DOHH2 (cell line): ENCODE measurements around the gene MGP.

Experiments
- H3F3A ChIP-seq: fragments of 200-600 bp; sonication (generic), shearing (Covaris generic); 2 replicates; pipeline ENCODE4 v1.6.0; 2016; ENCODE audit warnings: antibody characterized with exemption, mild to moderate bottlenecking; ENCODE audit not compliant: control insufficient read depth, insufficient read depth
- H3K27ac ChIP-seq: fragments of 200-600 bp; sonication (generic); 2 replicates; pipeline ENCODE4 v1.5.1; 2014; ENCODE audit warnings: low read depth, mild to moderate bottlenecking, low read length, moderate library complexity
- H3K27me3 ChIP-seq: fragments of 200-600 bp; sonication (generic); 2 replicates; pipeline ENCODE4 v1.6.1; 2014; ENCODE audit warnings: mild to moderate bottlenecking, low read length, mixed read lengths; ENCODE audit not compliant: control insufficient read depth
- H3K36me3 ChIP-seq: fragments of 200-600 bp; sonication (generic); 2 replicates; pipeline ENCODE4 v1.6.1; 2014; ENCODE audit warnings: mild to moderate bottlenecking, low read length, moderate library complexity, mixed read lengths; ENCODE audit not compliant: control insufficient read depth
- H3K4me1 ChIP-seq: fragments of 200-600 bp; sonication (generic); 2 replicates; pipeline ENCODE4 v1.6.1; 2014; ENCODE audit warnings: mild to moderate bottlenecking, low read length, mixed read lengths; ENCODE audit not compliant: control insufficient read depth
- H3K4me2 ChIP-seq: fragments of 200-600 bp; sonication (generic); 2 replicates; pipeline ENCODE4 v1.6.0; 2014; ENCODE audit warnings: mild to moderate bottlenecking, low read length, moderate library complexity
- H3K4me3 ChIP-seq: fragments of 200-600 bp; sonication (generic); 2 replicates; pipeline ENCODE4 v1.5.1; 2014; ENCODE audit warnings: mild to moderate bottlenecking, low read length, mixed read lengths
- H3K79me2 ChIP-seq: fragments of 200-600 bp; sonication (generic); 2 replicates; pipeline ENCODE4 v1.6.1; 2014; ENCODE audit warnings: mild to moderate bottlenecking, low read length, mixed read lengths; ENCODE audit not compliant: control insufficient read depth
- H3K9me2 ChIP-seq: fragments of 200-600 bp; sonication (generic); replicated peaks from 2 replicates; pipeline ENCODE4 v1.6.1; 2014; ENCODE audit warnings: mild to moderate bottlenecking, low read length, mixed read lengths; ENCODE audit not compliant: control insufficient read depth
- H3K9me3 ChIP-seq: fragments of 200-600 bp; sonication (generic); 2 replicates; pipeline ENCODE4 v1.6.1; 2014; ENCODE audit warnings: antibody characterized with exemption, low read length, mixed read lengths; ENCODE audit not compliant: control insufficient read depth, insufficient read depth
- H4K20me1 ChIP-seq: fragments of 200-600 bp; sonication (generic); 2 replicates; pipeline ENCODE4 v1.6.0; 2014; ENCODE audit warnings: low read depth, mild to moderate bottlenecking, antibody characterized with exemption, low read length, moderate library complexity; ENCODE audit not compliant: control insufficient read depth, insufficient read depth
- CTCF ChIP-seq: fragments of 200-600 bp; sonication (generic); IDR thresholded peaks from one replicate; pipeline ENCODE4 v1.5.1; 2014; ENCODE audit warnings: antibody characterized with exemption, mild to moderate bottlenecking, low read depth, low read length; ENCODE audit not compliant: poor library complexity, severe bottlenecking
- EZH2phosphoT487 ChIP-seq: fragments of 200-600 bp; sonication (generic); IDR thresholded peaks from 2 replicates; pipeline ENCODE4 v1.6.1; 2017; ENCODE audit warnings: borderline replicate concordance, mild to moderate bottlenecking, antibody characterized with exemption, low read length, moderate library complexity, mixed read lengths

MGP gene

GRCh38 chr12:14844401-14844800 lies 41.3 kb downstream of the MGP start:
- H3K4me2 ChIP-seq, result no peak overlapping the region
- no peaks in the 10 kb centered on the region for H3K36me3 ChIP-seq
- no peaks in the 10 kb centered on the region for H3K9me2 ChIP-seq
- no peaks in the 10 kb centered on the region for H3K79me2 ChIP-seq
- H3K27me3 ChIP-seq, result no peaks in the 10 kb centered on the region
- H3K27ac ChIP-seq, result no peak overlapping the region
- TF ChIP-seq CTCF, result no peak
- no peak for TF ChIP-seq EZH2phosphoT487
- no peak overlapping the region for H3K4me3 ChIP-seq
- H3K9me3 ChIP-seq, result no peaks in the 10 kb centered on the region
- H4K20me1 ChIP-seq, result no peaks in the 10 kb centered on the region
- H3F3A ChIP-seq, result no peaks in the 10 kb centered on the region
- peaks cover 14% of the 10 kb centered on the region for H3K4me1 ChIP-seq

GRCh38 chr12:14843425-14843887 lies 42.2 kb downstream of the MGP start, which contains the start of gene ART4:
Gene ART4 (minus strand): TSS chr12:14843526. CDS start chr12:14843113, 413 bp downstream.
- TF ChIP-seq EZH2phosphoT487 (no peak), CTCF (no peak)
- H3K27me3 ChIP-seq, result no peaks in the 10 kb centered on the region
- peaks cover 14% of the 10 kb centered on the region for H3K4me1 ChIP-seq
- H3K4me3 ChIP-seq, result no peak within 1 kb of the TSS
- no peaks in the 10 kb centered on the region for H3K9me3 ChIP-seq
- H4K20me1 ChIP-seq, result no peaks in the 10 kb centered on the region
- no peaks in the 10 kb centered on the region for H3F3A ChIP-seq
- H3K36me3 ChIP-seq, result no peaks in the 10 kb centered on the region
- H3K9me2 ChIP-seq, result no peaks in the 10 kb centered on the region
- H3K4me2 ChIP-seq, result no peak within 1 kb of the TSS
- no peaks in the 10 kb centered on the region for H3K79me2 ChIP-seq
- no peak within 1 kb of the TSS for H3K27ac ChIP-seq

DNA sequence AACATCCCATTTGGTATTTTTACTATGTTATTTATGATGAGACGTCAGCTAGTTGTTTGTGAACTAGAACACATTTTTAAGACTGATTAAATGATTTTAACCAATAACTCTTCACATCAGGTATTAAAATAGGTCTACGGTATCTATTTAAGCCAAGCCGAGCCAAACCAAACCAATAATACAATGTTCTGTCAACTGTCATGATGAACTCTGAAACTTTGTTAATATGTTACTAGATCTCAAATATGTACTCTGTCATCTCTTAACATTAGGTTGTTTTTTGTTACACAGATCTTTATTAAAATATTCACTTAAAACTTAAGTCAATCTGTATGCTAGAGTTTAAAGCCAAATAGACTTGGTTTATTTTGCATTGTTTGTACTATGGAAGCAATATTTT lies 43.3 kb downstream of the MGP start:
- no peaks in the 10 kb centered on the region for H3K9me3 ChIP-seq
- TF ChIP-seq CTCF (no peak), EZH2phosphoT487 (no peak)
- H3F3A ChIP-seq, result no peaks in the 10 kb centered on the region
- H3K4me1 ChIP-seq, result peaks cover 14% of the 10 kb centered on the region
- no peaks in the 10 kb centered on the region for H4K20me1 ChIP-seq
- no peaks in the 10 kb centered on the region for H3K36me3 ChIP-seq
- no peaks in the 10 kb centered on the region for H3K9me2 ChIP-seq
- no peaks in the 10 kb centered on the region for H3K27me3 ChIP-seq
- H3K4me2 ChIP-seq, result no peak overlapping the region
- H3K79me2 ChIP-seq, result no peaks in the 10 kb centered on the region
- no peak overlapping the region for H3K4me3 ChIP-seq
- no peak overlapping the region for H3K27ac ChIP-seq

- Histone ChIP-seq H3K27me3 (no peaks in the 10 kb centered on the region), H3K27ac (no peak overlapping the region), H3F3A (no peaks in the 10 kb centered on the region), H4K20me1 (no peaks in the 10 kb centered on the region), H3K9me3 (no peaks in the 10 kb centered on the region), H3K4me1 (peaks cover 14% of the 10 kb centered on the region), H3K36me3 (no peaks in the 10 kb centered on the region), H3K4me3 (no peak overlapping the region), H3K4me2 (no peak overlapping the region), H3K9me2 (no peaks in the 10 kb centered on the region), H3K79me2 (no peaks in the 10 kb centered on the region)
- TF ChIP-seq EZH2phosphoT487 (no peak), CTCF (no peak)
These were observed 43.9 kb downstream of the MGP start for GRCh38 chr12:14841761-14842160.
